ENCODE measurements around the gene CRCP.

Gene CRCP

DNA sequence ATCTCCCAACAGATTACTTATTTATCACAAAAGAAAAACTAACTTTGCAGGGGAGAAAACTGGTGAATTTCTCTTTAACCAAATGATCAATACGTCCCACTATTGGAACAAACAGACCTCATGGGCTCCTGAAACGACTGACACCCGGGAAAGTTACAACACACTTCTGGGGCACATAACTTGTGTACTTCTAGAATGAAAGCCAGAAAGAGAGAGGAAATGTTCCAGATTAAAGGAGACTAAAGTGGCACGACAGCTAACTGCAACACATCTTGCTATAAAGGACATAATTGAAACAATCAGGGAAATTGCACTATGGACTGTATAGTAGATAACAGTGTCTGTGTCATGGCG, 75.8 kb downstream of the CRCP start:
- TF ChIP-seq, protein P1, sequence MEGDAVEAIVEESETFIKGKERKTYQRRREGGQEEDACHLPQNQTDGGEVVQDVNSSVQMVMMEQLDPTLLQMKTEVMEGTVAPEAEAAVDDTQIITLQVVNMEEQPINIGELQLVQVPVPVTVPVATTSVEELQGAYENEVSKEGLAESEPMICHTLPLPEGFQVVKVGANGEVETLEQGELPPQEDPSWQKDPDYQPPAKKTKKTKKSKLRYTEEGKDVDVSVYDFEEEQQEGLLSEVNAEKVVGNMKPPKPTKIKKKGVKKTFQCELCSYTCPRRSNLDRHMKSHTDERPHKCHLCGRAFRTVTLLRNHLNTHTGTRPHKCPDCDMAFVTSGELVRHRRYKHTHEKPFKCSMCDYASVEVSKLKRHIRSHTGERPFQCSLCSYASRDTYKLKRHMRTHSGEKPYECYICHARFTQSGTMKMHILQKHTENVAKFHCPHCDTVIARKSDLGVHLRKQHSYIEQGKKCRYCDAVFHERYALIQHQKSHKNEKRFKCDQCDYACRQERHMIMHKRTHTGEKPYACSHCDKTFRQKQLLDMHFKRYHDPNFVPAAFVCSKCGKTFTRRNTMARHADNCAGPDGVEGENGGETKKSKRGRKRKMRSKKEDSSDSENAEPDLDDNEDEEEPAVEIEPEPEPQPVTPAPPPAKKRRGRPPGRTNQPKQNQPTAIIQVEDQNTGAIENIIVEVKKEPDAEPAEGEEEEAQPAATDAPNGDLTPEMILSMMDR (IDR thresholded peaks at IDR 0.05; ENCODE audit: control insufficient read depth, insufficient read depth, low read depth, low read length, missing control alignments), result no peak
- no peak overlapping the region for H3K4me3 ChIP-seq (ENCODE audit: control insufficient read depth, low read depth, low read length)
- DNase-seq (ENCODE audit: low read depth), result no peak

DNA sequence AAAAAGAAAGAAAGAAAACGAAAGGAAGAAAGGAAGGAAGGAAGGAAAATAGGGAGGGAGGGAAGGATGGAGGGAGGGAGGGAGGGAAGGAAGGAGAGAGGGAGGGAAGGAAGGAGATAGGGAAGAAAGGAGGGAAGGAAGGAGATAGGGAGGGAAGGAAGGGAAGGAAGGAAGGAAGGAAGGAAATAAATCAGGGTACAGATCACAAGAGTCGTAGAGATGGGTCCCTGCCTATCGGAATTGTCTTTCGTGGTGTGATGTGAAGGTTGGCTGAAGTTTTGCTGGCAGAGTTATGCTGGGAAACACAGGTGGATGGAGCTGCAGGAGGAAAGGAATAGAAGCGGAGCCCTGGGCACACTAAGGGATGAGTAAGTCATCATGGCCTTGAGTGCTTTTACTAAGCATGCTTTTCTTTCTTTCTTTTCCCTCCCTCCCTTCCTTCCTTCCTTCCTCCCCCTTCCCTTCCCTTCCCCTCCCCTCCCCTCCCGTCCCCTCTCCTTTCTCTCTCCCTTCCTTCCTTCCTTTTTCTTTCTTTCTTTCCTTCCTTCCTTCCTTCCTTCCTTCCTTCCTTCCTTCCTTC, 78.6 kb downstream of the CRCP start:
- no peak for DNase-seq (ENCODE audit: low read depth)
- TF ChIP-seq, protein P1 (IDR thresholded peaks at IDR 0.05; ENCODE audit: control insufficient read depth, insufficient read depth, low read depth, low read length, missing control alignments), result no peak
- no peak overlapping the region for H3K4me3 ChIP-seq (ENCODE audit: control insufficient read depth, low read depth, low read length)

DNA sequence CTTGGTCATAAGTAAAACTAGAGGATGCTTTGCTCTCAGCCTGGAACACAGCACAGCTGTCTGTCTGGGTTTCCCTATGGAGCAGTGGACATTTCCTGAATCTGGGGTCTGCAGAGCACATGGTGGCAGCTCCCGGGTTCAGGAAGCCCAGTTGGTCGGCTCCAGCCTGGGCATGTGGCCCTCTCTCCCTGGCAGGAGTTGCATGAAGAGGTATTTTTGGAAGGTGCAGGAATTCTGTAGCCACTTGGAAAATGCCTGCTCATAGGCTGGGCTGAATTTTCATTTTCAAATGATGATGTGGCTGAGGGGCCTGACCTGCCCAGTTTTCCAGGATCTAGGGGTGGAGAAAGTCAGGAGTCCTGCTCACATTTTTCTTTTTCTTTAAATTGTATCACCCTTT, 83.8 kb downstream of the CRCP start:
- no peak overlapping the region for H3K4me3 ChIP-seq (ENCODE audit: control insufficient read depth, low read depth, low read length)
- TF ChIP-seq, protein P1 (IDR thresholded peaks at IDR 0.05; ENCODE audit: control insufficient read depth, insufficient read depth, low read depth, low read length, missing control alignments), result no peak
- DNase-seq (ENCODE audit: low read depth), result no peak

DNA sequence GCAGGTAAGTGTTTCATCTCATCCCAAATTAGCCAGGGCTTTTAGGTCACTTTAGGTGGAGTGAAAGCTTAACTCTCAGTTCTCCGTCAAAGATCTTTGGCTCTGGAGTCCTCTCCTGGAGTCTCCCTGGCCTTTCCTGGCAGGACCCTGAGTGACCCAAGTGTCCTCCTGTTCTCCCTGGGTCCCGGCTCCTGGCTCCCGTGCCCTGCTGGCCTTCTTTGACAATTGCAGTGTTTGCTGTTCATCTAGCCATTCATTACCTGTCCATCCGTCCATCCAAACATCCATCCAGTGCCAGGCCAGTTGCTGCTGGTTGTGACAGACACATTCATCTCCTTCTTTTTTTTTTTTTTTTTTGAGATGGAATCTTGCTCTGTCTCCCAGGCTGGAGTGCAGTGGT, 84.3 kb downstream of the CRCP start:
- DNase-seq (ENCODE audit: low read depth), result no peak
- H3K4me3 ChIP-seq (ENCODE audit: control insufficient read depth, low read depth, low read length), result no peak overlapping the region
- TF ChIP-seq, protein P1 (IDR thresholded peaks at IDR 0.05; ENCODE audit: control insufficient read depth, insufficient read depth, low read depth, low read length, missing control alignments), result no peak

DNA sequence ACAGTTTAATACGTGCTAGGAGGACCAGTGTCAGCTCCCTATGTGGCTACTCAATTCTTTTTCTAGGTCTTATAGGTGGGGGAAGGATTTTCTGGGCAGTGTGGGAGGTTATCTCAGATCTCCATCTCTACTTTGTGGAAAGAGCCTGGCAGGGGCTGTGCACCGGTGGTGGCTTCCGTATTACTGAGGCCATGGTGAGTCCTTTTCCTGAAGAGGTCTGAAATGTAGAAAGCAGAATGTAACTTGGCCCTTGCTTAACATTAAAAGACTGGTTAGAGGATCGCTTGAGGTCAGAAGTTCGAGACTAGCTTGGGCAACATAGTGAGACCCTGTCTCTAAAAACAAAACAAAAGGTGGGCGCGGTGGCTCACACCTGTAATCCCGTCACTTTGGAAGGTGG, 87.8 kb downstream of the CRCP start:
- no peak for DNase-seq (ENCODE audit: low read depth)
- no peak overlapping the region for H3K4me3 ChIP-seq (ENCODE audit: control insufficient read depth, low read depth, low read length)
- TF ChIP-seq, protein P1 (IDR thresholded peaks at IDR 0.05; ENCODE audit: control insufficient read depth, insufficient read depth, low read depth, low read length, missing control alignments), result no peak

Data from AG09309 (cell line).